HCT116 (cell line): ENCODE measurements around the gene ELMOD1. TPM values are rescaled to one million over a fixed set of nuclear protein-coding genes. Genes with fewer than 3 reads are reported as not detected.

Experiments used
- ATAC-seq: fragments of 200-7000 bp; cut with Tn5 transposase; 2 replicates; pipeline ENCODE4 v1.9.1; 2020; ENCODE audit warnings: mild to moderate bottlenecking, moderate library complexity
- BruUV-seq: library from RNA; stranded (reverse); fragments of 400-500 nt; replicated peaks from 2 replicates; lab custom pipeline; 2021; lab: Mats Ljungman, UMichigan
- CTCF ChIA-PET: fragments of 300-600 bp; sonication (Branson Sonifier 250); formaldehyde crosslinking; loops from one replicate; lab custom pipeline; 2021; ENCODE audit warnings: antibody characterized with exemption; lab: Charles Lee
- POLR2A ChIA-PET: fragments of 300-600, 350-600 bp; sonication (Branson Sonifier 250); formaldehyde crosslinking; loops from one replicate; lab custom pipeline; 2021; ENCODE audit warnings: antibody characterized with exemption; lab: Charles Lee
- RAD21 ChIA-PET, 2 experiments: fragments of 300-600 bp; sonication (Branson Sonifier 250); formaldehyde crosslinking; loops; one replicate each; lab custom pipeline; 2023; ENCODE audit warnings: low total read pairs in 2 of 2; ENCODE audit not compliant: uncharacterized antibody in 2 of 2, unreplicated experiment in 2 of 2, low non-redundant PET in 1 of 2; lab: Charles Lee
- DNase-seq: peaks from one replicate; pipeline ENCODE4 v3.0.0-alpha.2; 2010; ENCODE audit warnings: low read depth, low spot score
- H2AFZ ChIP-seq: fragments of 200-600 bp; shearing (Covaris generic), sonication (generic); 2 replicates; pipeline ENCODE4 v1.6.1; 2017; ENCODE audit warnings: low read depth, mixed run types, mixed read lengths, antibody characterized with exemption, low read length; ENCODE audit not compliant: poor library complexity, severe bottlenecking
- H3K27ac ChIP-seq: 2 replicates; pipeline ENCODE4 v1.5.1; 2012; ENCODE audit warnings: low read depth, low read length
- H3K27me3 ChIP-seq: fragments of 200-600 bp; sonication (generic); 2 replicates; pipeline ENCODE4 v1.6.1; 2016; ENCODE audit warnings: mixed run types, low read length, mixed read lengths; ENCODE audit not compliant: insufficient read depth
- H3K36me3 ChIP-seq, 2 experiments: fragments of 200-500 bp in 1 of 2; fragments of 200-600 bp in 1 of 2; sonication (Bioruptor generic) in 1 of 2; sonication (generic) in 1 of 2; 2 replicates each; pipeline versions ENCODE4 v1.5.1 to v1.6.1; 2014 to 2016; ENCODE audit warnings: low read length in 2 of 2, inconsistent platforms in 1 of 2, mixed read lengths in 1 of 2, mixed run types in 1 of 2; ENCODE audit not compliant: insufficient read depth in 2 of 2, control insufficient read depth in 1 of 2
- H3K4me1 ChIP-seq, 2 experiments: fragments of 200-600 bp in 1 of 2; sonication (generic) in 1 of 2; 2 replicates each; pipeline versions ENCODE4 v1.5.1 to v1.6.1; 2012 to 2017; ENCODE audit warnings: low read length in 2 of 2, inconsistent platforms in 1 of 2, mild to moderate bottlenecking in 1 of 2, mixed read lengths in 1 of 2, mixed run types in 1 of 2, moderate library complexity in 1 of 2; ENCODE audit not compliant: insufficient read depth in 2 of 2, control insufficient read depth in 1 of 2
- H3K4me2 ChIP-seq: fragments of 200-600 bp; sonication (generic); 2 replicates; pipeline ENCODE4 v1.6.1; 2017; ENCODE audit warnings: mixed run types, low read length, mixed read lengths
- H3K4me3 ChIP-seq, 2 experiments: fragments of 200-600 bp in 1 of 2; sonication (generic) in 1 of 2; replicated peaks in 1 of 2; 2 replicates each; pipeline ENCODE4 v1.5.1; 2011 to 2016; ENCODE audit warnings: low read length in 2 of 2, control low read depth in 1 of 2, low read depth in 1 of 2, mild to moderate bottlenecking in 1 of 2, mixed read lengths in 1 of 2, mixed run types in 1 of 2
- H3K79me2 ChIP-seq: fragments of 200-600 bp; sonication (generic); 2 replicates; pipeline ENCODE4 v1.6.1; 2017; ENCODE audit warnings: mild to moderate bottlenecking, mixed run types, low read length, moderate library complexity, mixed read lengths; ENCODE audit not compliant: insufficient read depth
- H3K9ac ChIP-seq: fragments of 200-600 bp; sonication (generic); 2 replicates; pipeline ENCODE4 v1.6.1; 2016; ENCODE audit warnings: low read length, mixed read lengths
- H3K9me2 ChIP-seq: fragments of 200-600 bp; sonication (generic), shearing (Covaris generic); 2 replicates; pipeline ENCODE4 v1.6.1; 2017; ENCODE audit warnings: mixed run types, mild to moderate bottlenecking, moderate library complexity; ENCODE audit not compliant: insufficient read depth
- H3K9me3 ChIP-seq, 2 experiments: fragments of 200-500 bp in 1 of 2; fragments of 200-600 bp in 1 of 2; sonication (Bioruptor generic) in 1 of 2; sonication (generic) in 1 of 2; 2 replicates each; pipeline ENCODE4 v1.6.1; 2014 to 2017; ENCODE audit warnings: low read length in 2 of 2, mixed read lengths in 2 of 2, inconsistent platforms in 1 of 2, low read depth in 1 of 2, mild to moderate bottlenecking in 1 of 2, mixed run types in 1 of 2, moderate library complexity in 1 of 2; ENCODE audit not compliant: control insufficient read depth in 1 of 2, insufficient read depth in 1 of 2
- H4K20me1 ChIP-seq: fragments of 200-600 bp; sonication (generic), shearing (Covaris generic); 2 replicates; pipeline ENCODE4 v1.6.1; 2017; ENCODE audit warnings: mixed run types, mild to moderate bottlenecking, moderate library complexity; ENCODE audit not compliant: insufficient read depth
- ATF3 ChIP-seq: IDR thresholded peaks from 2 replicates; pipeline ENCODE4 v1.6.1; 2012
- CTCF ChIP-seq, 3 experiments: fragments of 200-600 bp in 1 of 3; sonication (generic) in 1 of 3; IDR thresholded peaks in 2 of 3; conservative IDR thresholded peaks in 1 of 3; 2 replicates each; pipeline ENCODE4 v1.5.1; 2012 to 2017; ENCODE audit warnings: low read depth in 2 of 3, low read length in 2 of 3, antibody characterized with exemption in 1 of 3, borderline replicate concordance in 1 of 3, control low read depth in 1 of 3, mild to moderate bottlenecking in 1 of 3, mixed read lengths in 1 of 3, mixed run types in 1 of 3, moderate library complexity in 1 of 3; ENCODE audit not compliant: insufficient read depth in 1 of 3
- EGR1 ChIP-seq: IDR thresholded peaks from 2 replicates; pipeline ENCODE4 v1.6.1; 2012; ENCODE audit warnings: low read depth
- EZH2 ChIP-seq: fragments of 200-600 bp; sonication (generic); IDR thresholded peaks from 2 replicates; pipeline ENCODE4 v1.6.1; 2017; ENCODE audit warnings: antibody characterized with exemption, mixed run types
- EZH2phosphoT487 ChIP-seq: fragments of 200-600 bp; IDR thresholded peaks from 2 replicates; pipeline ENCODE4 v1.6.1; 2018; ENCODE audit warnings: antibody characterized with exemption, borderline replicate concordance
- FOSL1 ChIP-seq: IDR thresholded peaks from 2 replicates; pipeline ENCODE4 v1.6.1; 2012; ENCODE audit warnings: low read depth
- JUND ChIP-seq: IDR thresholded peaks from 2 replicates; pipeline ENCODE4 v1.6.1; 2012
- POLR2A ChIP-seq: IDR thresholded peaks from 2 replicates; pipeline ENCODE4 v1.7.0; 2011; ENCODE audit warnings: borderline replicate concordance; ENCODE audit not compliant: insufficient read depth, insufficient read length; ENCODE audit errors: extremely low read depth
- RAD21 ChIP-seq: IDR thresholded peaks from 2 replicates; pipeline ENCODE4 v1.6.1; 2012; ENCODE audit warnings: low read depth, mild to moderate bottlenecking
- SRF ChIP-seq: IDR thresholded peaks from 2 replicates; pipeline ENCODE4 v1.6.1; 2012; ENCODE audit warnings: low read depth
- TCF7L2 ChIP-seq: IDR thresholded peaks from 2 replicates; pipeline ENCODE4 v1.7.0; 2011; ENCODE audit warnings: borderline replicate concordance, inconsistent platforms; ENCODE audit not compliant: insufficient read depth, insufficient read length; ENCODE audit errors: extremely low read depth
- YY1 ChIP-seq: IDR thresholded peaks from 2 replicates; pipeline ENCODE4 v1.6.1; 2011; ENCODE audit warnings: low read length, low read depth, moderate library complexity, mild to moderate bottlenecking; ENCODE audit not compliant: insufficient replicate concordance; ENCODE audit errors: extremely low read depth
- ZBTB33 ChIP-seq: IDR thresholded peaks from 2 replicates; pipeline ENCODE4 v1.6.1; 2011; ENCODE audit warnings: mild to moderate bottlenecking, low read length, moderate library complexity; ENCODE audit not compliant: insufficient replicate concordance; ENCODE audit errors: extremely low read depth
- ZFX ChIP-seq: fragments of 450-650 bp; IDR thresholded peaks from 2 replicates; pipeline ENCODE4 v1.6.1; 2017
- ZNF274 ChIP-seq: fragments of 200-500 bp; sonication (Bioruptor generic); IDR thresholded peaks from 2 replicates; pipeline ENCODE4 v1.6.1; 2014; ENCODE audit warnings: mild to moderate bottlenecking, low read depth, low read length, inconsistent platforms
- intact Hi-C: fragments of 100-400 bp; cut with micrococcal nuclease; formaldehyde crosslinking; loops from 2 replicates; pipeline ENCODE4 v1.10.0; 2022
- total RNA-seq: library from RNA; stranded (reverse); gene quantifications from one replicate; pipeline ENCODE4 v1.2.1, GENCODE V29; 2021; ENCODE audit not compliant: unreplicated experiment

ELMOD1 gene
- total RNA-seq, 1 experiment from 2014 or later, result 2.9 TPM

GRCh38 chr11:107665018-107665417 is 74.1 kb downstream of the ELMOD1 start:
- no peak for DNase-seq
- Histone ChIP-seq H3K9me2 (no peaks in the 10 kb centered on the region), H3K9me3 (no peaks in the 10 kb centered on the region), H3K9ac (no peak overlapping the region), H2AFZ (no peak overlapping the region), H4K20me1 (no peaks in the 10 kb centered on the region), H3K36me3 (no peaks in the 10 kb centered on the region), H3K27ac (no peak overlapping the region), H3K27me3 (no peaks in the 10 kb centered on the region), H3K4me1 (0 out of 4 replicates have a peak, but pooled peaks cover 0 to 4% of the 10 kb centered on the region in 2 experiments), H3K4me2 (no peak overlapping the region), H3K79me2 (no peaks in the 10 kb centered on the region), H3K4me3 (no peak overlapping the region)
- TF ChIP-seq EGR1 (no peak), POLR2A (no peak), TCF7L2 (no peak), ZNF274 (no peak), ZBTB33 (no peak), RAD21 (no peak), SRF (no peak), CTCF (IDR thresholded peaks at IDR 0.05 in 2 of 3, conservative IDR thresholded peaks at IDR 0.05 in 1 of 3; ENCODE audit: borderline replicate concordance in 1 of 3, insufficient read depth in 1 of 3, low read depth in 2 of 3, low read length in 2 of 3) (no peak), FOSL1 (no peak), ATF3 (no peak), EZH2 (no peak), EZH2phosphoT487 (no peak), JUND (no peak), YY1 (no peak), ZFX (no peak)
- ChIA-PET POLR2A (no interaction called here), RAD21 (no interaction called here), CTCF (no interaction called here)
- ATAC-seq, result no peak
- intact Hi-C loops, result no loop called here
- no TSS peak for BruUV-seq
